Suppressor macrophage (primary cell): ENCODE measurements around the gene NAV2.

Source experiments
- DNase-seq, 4 experiments: peaks; one replicate each; pipeline ENCODE4 v3.0.0-alpha.2; 2020 to 2022

NAV2 gene

DNA sequence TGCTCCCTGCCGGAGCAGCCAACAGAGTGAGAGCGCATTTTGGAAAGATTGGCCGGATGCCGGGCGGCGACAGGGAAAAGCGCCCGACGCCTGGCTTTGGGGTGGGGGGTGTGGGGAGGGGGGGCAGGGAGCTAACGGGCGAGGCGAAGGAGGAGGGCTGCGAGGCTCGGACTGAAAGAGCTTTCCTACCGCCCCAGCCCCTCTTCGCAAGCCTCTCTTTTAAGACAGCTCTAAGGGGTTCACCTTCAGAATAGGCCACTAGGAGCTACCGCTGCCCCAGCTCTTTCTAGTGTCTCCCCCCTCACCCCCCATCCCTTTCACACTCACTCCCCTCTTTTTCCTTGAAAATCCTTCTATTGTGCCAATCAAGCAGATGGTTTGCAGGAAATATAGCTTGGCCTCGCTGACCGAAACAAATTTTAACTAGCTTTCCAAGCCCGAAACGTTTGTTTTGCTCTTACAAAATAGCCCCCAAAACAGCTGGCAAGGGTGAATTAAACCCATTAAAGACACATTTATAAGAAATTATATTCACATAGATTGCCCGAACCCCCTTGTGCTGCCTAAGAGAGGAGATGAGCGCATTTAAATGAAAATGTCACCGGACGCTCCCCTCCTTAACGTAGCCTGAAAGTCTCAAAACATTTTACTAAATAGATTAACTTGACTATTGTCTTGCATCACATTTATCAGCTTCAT, 451.3 kb downstream of the NAV2 start:
- no peak for DNase-seq
